BE2C (cell line): ENCODE results near the gene KCNMA1.
A peak's percentile ranks its signal among the peaks of the same experiment; 100 is the strongest.

Experiments
- DNase-seq: peaks from one replicate; pipeline ENCODE4 v3.0.0-alpha.2; 2020
- H3K27me3 ChIP-seq: fragments of 250-450 bp; sonication (Bioruptor Pico); 2 replicates; pipeline ENCODE4 v1.5.1; 2020; ENCODE audit warnings: mild to moderate bottlenecking
- H3K36me3 ChIP-seq: fragments of 250-450 bp; sonication (Bioruptor Pico); 2 replicates; pipeline ENCODE4 v1.5.1; 2020; ENCODE audit warnings: mild to moderate bottlenecking
- H3K4me1 ChIP-seq: fragments of 250-450 bp; sonication (Bioruptor Pico); 2 replicates; pipeline ENCODE4 v1.5.1; 2020
- H3K4me3 ChIP-seq: 2 replicates; pipeline ENCODE4 v1.5.1; 2011; ENCODE audit warnings: low read depth, low read length
- H3K9me3 ChIP-seq: fragments of 250-450 bp; sonication (Bioruptor Pico); 2 replicates; pipeline ENCODE4 v1.5.1; 2020
- TF ChIP-seq, protein P1 (sequence below): IDR thresholded peaks from 2 replicates; pipeline ENCODE4 v1.5.1; 2012; ENCODE audit warnings: mild to moderate bottlenecking, low read depth, low read length

The KCNMA1 gene

DNA sequence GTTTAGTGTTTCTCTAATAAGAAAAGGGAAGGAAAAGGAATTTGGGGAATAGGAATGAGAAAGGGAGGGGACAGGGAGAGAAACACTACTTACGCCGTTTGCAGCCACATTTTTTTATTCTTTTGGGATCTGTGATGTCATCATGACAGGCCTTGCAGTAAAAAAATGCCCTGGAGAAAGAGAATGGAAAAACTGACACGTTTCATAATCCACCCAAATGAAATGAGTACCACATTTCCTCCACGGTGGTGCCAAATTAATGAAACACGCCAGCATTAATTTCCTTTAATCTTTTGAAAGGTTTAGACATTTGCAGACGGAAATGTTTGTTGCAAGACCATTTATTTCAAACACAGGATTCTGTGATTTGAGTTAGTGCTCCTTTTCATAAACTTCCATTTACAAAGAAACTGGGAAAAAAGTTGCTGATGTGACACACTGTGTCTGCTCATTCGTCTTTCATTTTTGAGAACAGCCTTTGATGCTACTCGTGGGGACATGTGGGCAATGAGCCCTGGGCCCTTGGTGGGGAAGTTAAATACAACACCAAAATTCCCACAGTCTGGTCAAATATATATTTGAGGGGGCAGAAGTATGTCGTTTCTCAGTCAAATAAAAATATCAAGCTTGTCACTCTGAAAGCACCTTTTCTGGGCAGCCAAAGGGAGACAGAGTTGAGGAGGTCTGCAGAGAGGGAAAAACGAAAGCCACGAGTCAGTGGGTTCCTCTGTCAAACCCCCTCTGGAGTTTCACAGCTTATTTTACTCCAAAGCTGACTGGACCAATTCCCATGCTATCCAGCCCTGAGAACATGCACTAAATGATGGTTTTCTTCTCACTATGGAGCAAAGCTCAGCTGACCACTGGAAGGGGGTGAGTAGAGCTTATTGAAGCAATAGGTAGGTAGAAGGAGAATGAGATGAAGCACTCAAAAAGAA is 625.5 kb downstream of the KCNMA1 start:
- Histone ChIP-seq H3K4me3 (no peak overlapping the region), H3K4me1 (no peaks in the 10 kb centered on the region), H3K9me3 (no peaks in the 10 kb centered on the region), H3K36me3 (no peaks in the 10 kb centered on the region), H3K27me3 (no peaks in the 10 kb centered on the region)
- no peak for DNase-seq
- TF ChIP-seq, protein P1, sequence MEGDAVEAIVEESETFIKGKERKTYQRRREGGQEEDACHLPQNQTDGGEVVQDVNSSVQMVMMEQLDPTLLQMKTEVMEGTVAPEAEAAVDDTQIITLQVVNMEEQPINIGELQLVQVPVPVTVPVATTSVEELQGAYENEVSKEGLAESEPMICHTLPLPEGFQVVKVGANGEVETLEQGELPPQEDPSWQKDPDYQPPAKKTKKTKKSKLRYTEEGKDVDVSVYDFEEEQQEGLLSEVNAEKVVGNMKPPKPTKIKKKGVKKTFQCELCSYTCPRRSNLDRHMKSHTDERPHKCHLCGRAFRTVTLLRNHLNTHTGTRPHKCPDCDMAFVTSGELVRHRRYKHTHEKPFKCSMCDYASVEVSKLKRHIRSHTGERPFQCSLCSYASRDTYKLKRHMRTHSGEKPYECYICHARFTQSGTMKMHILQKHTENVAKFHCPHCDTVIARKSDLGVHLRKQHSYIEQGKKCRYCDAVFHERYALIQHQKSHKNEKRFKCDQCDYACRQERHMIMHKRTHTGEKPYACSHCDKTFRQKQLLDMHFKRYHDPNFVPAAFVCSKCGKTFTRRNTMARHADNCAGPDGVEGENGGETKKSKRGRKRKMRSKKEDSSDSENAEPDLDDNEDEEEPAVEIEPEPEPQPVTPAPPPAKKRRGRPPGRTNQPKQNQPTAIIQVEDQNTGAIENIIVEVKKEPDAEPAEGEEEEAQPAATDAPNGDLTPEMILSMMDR: no peak

DNA sequence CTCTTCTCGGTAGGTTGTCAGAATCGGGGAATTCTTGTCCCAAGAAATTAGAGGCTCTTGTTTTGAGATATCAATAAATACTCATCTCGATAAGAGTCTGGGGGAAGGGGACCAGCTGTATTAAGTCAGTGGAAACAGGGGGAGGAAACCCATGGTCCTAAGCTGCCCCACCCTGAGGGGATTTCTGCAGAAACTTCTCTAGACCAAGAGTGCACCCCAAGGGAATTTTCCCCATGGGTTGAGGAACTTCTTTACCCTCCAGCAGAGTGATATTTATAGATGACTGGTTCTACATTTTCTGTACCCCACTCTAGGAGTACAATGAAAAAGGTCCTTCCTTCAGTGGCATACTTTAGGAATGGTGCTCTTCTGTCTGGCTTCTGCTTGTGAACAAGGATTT is 627.2 kb downstream of the KCNMA1 start:
- Histone ChIP-seq H3K9me3 (no peaks in the 10 kb centered on the region), H3K4me3 (no peak overlapping the region), H3K36me3 (no peaks in the 10 kb centered on the region), H3K4me1 (no peaks in the 10 kb centered on the region), H3K27me3 (no peaks in the 10 kb centered on the region)
- DNase-seq: no peak
- TF ChIP-seq, protein P1: no peak

DNA sequence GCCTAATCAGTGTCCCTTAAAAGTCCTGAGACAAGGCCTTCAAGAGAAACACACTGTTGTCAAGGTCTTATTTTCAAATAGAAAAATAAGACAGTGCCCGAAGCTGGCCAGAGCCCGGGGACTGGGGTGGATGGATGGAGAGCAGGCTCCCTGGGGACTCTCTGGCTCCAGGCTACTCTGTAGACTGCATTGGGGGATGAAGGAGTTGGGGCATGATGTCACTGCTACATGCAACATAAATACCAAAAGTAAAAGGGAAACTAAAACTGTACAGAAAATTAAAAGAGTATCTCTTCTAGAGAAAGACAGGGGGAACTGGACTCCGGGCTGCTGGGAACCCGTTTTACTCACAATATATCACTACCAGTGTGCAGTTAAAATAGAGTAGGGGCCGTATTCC is 629.8 kb downstream of the KCNMA1 start:
- H3K4me1 ChIP-seq: no peaks in the 10 kb centered on the region
- peak; percentile 43 for DNase-seq
- H3K4me3 ChIP-seq: no peak overlapping the region
- no peaks in the 10 kb centered on the region for H3K36me3 ChIP-seq
- H3K9me3 ChIP-seq: no peaks in the 10 kb centered on the region
- TF ChIP-seq, protein P1: no peak
- no peaks in the 10 kb centered on the region for H3K27me3 ChIP-seq

DNA sequence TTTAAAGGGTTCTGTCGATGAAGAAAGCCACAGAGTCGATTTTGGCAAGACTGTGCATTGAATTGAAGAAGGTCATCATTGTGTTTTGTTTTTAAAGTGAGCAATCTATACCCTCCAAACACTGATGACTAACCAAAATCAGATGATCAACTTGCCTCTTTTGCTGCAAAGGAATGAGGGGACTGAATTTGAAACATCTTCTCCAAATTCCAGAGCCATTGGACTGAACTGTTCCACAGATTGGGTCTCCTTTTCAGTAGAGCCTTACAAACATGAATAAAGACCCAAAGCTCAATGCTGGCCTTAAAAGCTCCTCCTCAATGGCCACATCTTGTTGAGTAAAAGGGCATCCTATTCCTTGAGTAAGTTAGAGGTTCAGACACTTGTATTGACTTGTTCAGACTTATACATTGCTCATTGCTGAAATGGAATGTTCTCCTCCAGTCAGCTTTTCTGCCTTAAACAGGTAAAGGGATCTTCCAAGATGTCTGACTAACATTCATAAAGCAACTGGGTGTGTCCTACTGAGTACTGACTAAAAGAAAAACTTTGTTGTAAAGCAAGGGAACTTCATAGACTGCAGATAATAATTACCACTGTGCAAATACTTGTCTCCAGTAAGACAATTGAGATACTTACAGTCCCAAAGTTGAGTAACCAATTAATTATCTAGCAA is 630.6 kb downstream of the KCNMA1 start:
- Histone ChIP-seq H3K36me3 (no peaks in the 10 kb centered on the region), H3K4me3 (no peak overlapping the region), H3K4me1 (no peaks in the 10 kb centered on the region), H3K9me3 (no peaks in the 10 kb centered on the region), H3K27me3 (no peaks in the 10 kb centered on the region)
- DNase-seq: no peak
- TF ChIP-seq, protein P1: no peak

DNA sequence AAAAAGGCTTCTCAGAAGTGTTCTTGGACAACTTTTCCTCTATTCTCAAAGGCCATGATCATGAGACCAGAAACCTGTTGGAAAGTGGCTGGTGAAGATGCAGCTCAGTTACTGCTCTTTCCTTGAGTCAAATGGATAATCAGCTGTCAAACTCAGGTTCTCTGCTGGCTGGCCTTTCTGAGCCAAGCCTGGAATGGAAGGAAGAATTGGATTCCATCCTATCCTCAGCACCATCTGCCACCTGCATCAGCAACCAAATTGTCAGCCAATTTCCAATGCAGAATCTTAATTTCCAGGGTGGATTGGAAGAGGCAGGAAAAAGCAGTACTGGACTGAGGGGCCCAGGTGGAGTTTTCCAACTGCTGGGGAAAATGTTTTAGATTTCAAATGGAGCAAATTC is 631.7 kb downstream of the KCNMA1 start:
- H3K36me3 ChIP-seq: no peaks in the 10 kb centered on the region
- TF ChIP-seq, protein P1: no peak
- no peaks in the 10 kb centered on the region for H3K4me1 ChIP-seq
- no peak overlapping the region for H3K4me3 ChIP-seq
- no peak for DNase-seq
- no peaks in the 10 kb centered on the region for H3K9me3 ChIP-seq
- no peaks in the 10 kb centered on the region for H3K27me3 ChIP-seq
